K562 (cell line): Measurements from ENCODE around the gene GPX7. TPM values are rescaled to one million over a fixed set of nuclear protein-coding genes. Genes with fewer than 3 reads are reported as not detected.

ENCODE experiments used
- ADNP ChIP-seq: fragments of 200-800 bp; sonication (Bioruptor generic); IDR thresholded peaks from 2 replicates; pipeline ENCODE4 v1.6.1; 2016; ENCODE audit warnings: missing genetic modification characterization, missing compliant biosample characterization
- ARID4B ChIP-seq: sonication (generic); formaldehyde crosslinking; IDR thresholded peaks from 2 replicates; pipeline ENCODE4 v1.8.0; 2022; ENCODE audit warnings: mild to moderate bottlenecking, missing genetic modification reagents
- BRD4 ChIP-seq: fragments of 200-600 bp; sonication (generic); IDR thresholded peaks from 2 replicates; pipeline ENCODE4 v1.6.1; 2017; ENCODE audit warnings: inconsistent platforms
- CHD2 ChIP-seq: IDR thresholded peaks from 2 replicates; pipeline ENCODE4 v1.6.1; 2011; ENCODE audit warnings: low read depth, low read length
- FUS ChIP-seq: fragments of 200-400 bp; formaldehyde crosslinking; optimal IDR thresholded peaks from 2 replicates; pipeline ENCODE3; 2017; ENCODE audit warnings: low read depth, low read length
- GABPB2 ChIP-seq: fragments of 250-450 bp; sonication (Bioruptor Pico); conservative IDR thresholded peaks from 2 replicates; pipeline ENCODE4 v1.5.1; 2021; ENCODE audit warnings: mild to moderate bottlenecking
- HDAC2 ChIP-seq: fragments of 450-650 bp; IDR thresholded peaks from 2 replicates; pipeline ENCODE4 v1.6.1; 2016; ENCODE audit warnings: mild to moderate bottlenecking
- HMBOX1 ChIP-seq: sonication (generic); IDR thresholded peaks from 2 replicates; pipeline ENCODE4 v1.6.1; 2016
- JUND ChIP-seq, 2 experiments: IDR thresholded peaks; 2 replicates in 1 of 2; 3 replicates in 1 of 2; pipeline ENCODE4 v1.6.1; 2011; ENCODE audit warnings: borderline replicate concordance in 2 of 2, low read depth in 2 of 2, low read length in 2 of 2, improper control_type of control experiment in 1 of 2, missing biosample characterization in 1 of 2, missing genetic modification characterization in 1 of 2, missing genetic modification reagents in 1 of 2
- KDM1A ChIP-seq, 2 experiments: fragments of 450-650 bp; IDR thresholded peaks; 2 replicates each; pipeline ENCODE4 v1.6.1; 2016; ENCODE audit warnings: mild to moderate bottlenecking in 2 of 2
- MAFF ChIP-seq: IDR thresholded peaks from 2 replicates; pipeline ENCODE4 v1.6.1; 2012; ENCODE audit warnings: low read length, improper control_type of control experiment
- NELFE ChIP-seq: IDR thresholded peaks from 2 replicates; pipeline ENCODE4 v1.6.1; 2011; ENCODE audit warnings: mild to moderate bottlenecking; ENCODE audit not compliant: insufficient read depth, insufficient read length
- NR2F6 ChIP-seq: fragments of 450-650 bp; formaldehyde crosslinking; IDR thresholded peaks from 2 replicates; pipeline ENCODE4 v1.4.0; 2020; ENCODE audit warnings: mild to moderate bottlenecking
- NR4A1 ChIP-seq, 2 experiments: fragments of 250-450 bp in 1 of 2; fragments of 450-650 bp in 1 of 2; sonication (Bioruptor Pico) in 1 of 2; IDR thresholded peaks; 2 replicates each; pipeline versions ENCODE4 v1.4.0 to v1.6.1; 2016 to 2020; ENCODE audit warnings: mild to moderate bottlenecking in 2 of 2, missing compliant biosample characterization in 1 of 2, missing genetic modification characterization in 1 of 2, moderate library complexity in 1 of 2
- OTX1 ChIP-seq: fragments of 450-650 bp; formaldehyde crosslinking; IDR thresholded peaks from 2 replicates; pipeline ENCODE4 v1.4.0; 2022; ENCODE audit warnings: mild to moderate bottlenecking
- POLR2G ChIP-seq: fragments of 200-400 bp; formaldehyde crosslinking; IDR thresholded peaks from 2 replicates; pipeline ENCODE4 v1.6.1; 2017; ENCODE audit warnings: low read depth, mild to moderate bottlenecking, antibody characterized with exemption, low read length, moderate library complexity
- THAP12 ChIP-seq: fragments of 250-450 bp; sonication (Bioruptor Pico); IDR thresholded peaks from 2 replicates; pipeline ENCODE4 v1.9.0; 2021; ENCODE audit warnings: mild to moderate bottlenecking, inconsistent platforms
- ZFP30 ChIP-seq: fragments of 250-450 bp; sonication (Bioruptor Pico); IDR thresholded peaks from 2 replicates; pipeline ENCODE4 v1.8.0; 2022; ENCODE audit warnings: moderate library complexity, mild to moderate bottlenecking, inconsistent platforms, borderline replicate concordance
- ZNF217 ChIP-seq: sonication (generic); formaldehyde crosslinking; IDR thresholded peaks from 2 replicates; pipeline ENCODE4 v1.8.0; 2022; ENCODE audit warnings: mild to moderate bottlenecking, missing genetic modification reagents
- ZNF41 ChIP-seq: fragments of 250-450 bp; sonication (Bioruptor Pico); conservative IDR thresholded peaks from 2 replicates; pipeline ENCODE4 v1.4.0; 2020; ENCODE audit warnings: mild to moderate bottlenecking
- ZNF699 ChIP-seq: fragments of 250-450 bp; sonication (Bioruptor Pico); IDR thresholded peaks from 2 replicates; pipeline ENCODE4 v1.8.0; 2021; ENCODE audit warnings: mild to moderate bottlenecking, moderate library complexity; ENCODE audit not compliant: insufficient replicate concordance
- ZZZ3 ChIP-seq: fragments of 450-650 bp; IDR thresholded peaks from 2 replicates; pipeline ENCODE4 v1.6.1; 2016; ENCODE audit warnings: antibody characterized with exemption, mild to moderate bottlenecking, moderate library complexity
- polyA plus RNA-seq, 8 experiments: library from polyadenylated mRNA; depleted of rRNA in 4 of 8; stranded (reverse) in 5 of 8; unstranded in 3 of 8; fragments of >200 nt; fragmentation: Nextera tagmentation in 2 of 8; fragmentation: Illumina TruSeq in 1 of 8; extraction: Ambion mirVana in 2 of 8; extraction: Trizol in 1 of 8; gene quantifications; 2 replicates each; pipeline versions ENCODE4 v1.2.1 to v1.2.3, GENCODE V29; 2011 to 2014; ENCODE audit warnings: inconsistent platforms in 1 of 8, missing spikeins in 1 of 8
- total RNA-seq, 7 experiments: library from RNA; depleted of rRNA in 6 of 7; stranded (reverse); fragments of >200 nt in 6 of 7; fragmentation: Illumina TruSeq in 2 of 7; extraction: Trizol in 2 of 7; gene quantifications; 2 replicates each; pipeline versions ENCODE4 v1.2.1 to v1.2.3, GENCODE V29; 2011 to 2021; ENCODE audit warnings: low replicate concordance in 1 of 7

Gene GPX7
- total and polyA plus RNA-seq, 9 of the 15 experiments (the other 6 are each of a cell fraction or from before 2014, with no cell fraction given): 0.08 TPM; not detected in 8

- no peak for TF ChIP-seq ZZZ3
- no peak for TF ChIP-seq MAFF
- no peak for TF ChIP-seq ZNF41 (CRISPR knock-in tag)
- TF ChIP-seq JUND (IDR thresholded peaks at IDR 0.05; ENCODE audit: borderline replicate concordance, low read depth, low read length): peak; percentile 90
- TF ChIP-seq JUND (tag; IDR thresholded peaks at IDR 0.05; ENCODE audit: borderline replicate concordance, low read depth, low read length): peak; percentile 94; the same call in 2 of the 3 replicates
- TF ChIP-seq ARID4B (CRISPR knock-in tag): no peak
- no peak for TF ChIP-seq FUS
- TF ChIP-seq POLR2G: no peak
- TF ChIP-seq BRD4: no peak
- no peak for TF ChIP-seq CHD2
- no peak for TF ChIP-seq ZNF699 (CRISPR knock-in tag)
- no peak for TF ChIP-seq NR4A1 (CRISPR knock-in tag; IDR thresholded peaks at IDR 0.05)
- TF ChIP-seq NR4A1 (tag; IDR thresholded peaks at IDR 0.05): no peak
- TF ChIP-seq NR2F6 (CRISPR knock-in tag): no peak
- 0 out of 2 replicates have a peak, but pooled peaks have one; percentile 29 for TF ChIP-seq HDAC2
- TF ChIP-seq OTX1: no peak
- TF ChIP-seq ZFP30 (CRISPR knock-in tag): no peak
- TF ChIP-seq GABPB2 (CRISPR knock-in tag): no peak
- TF ChIP-seq ZNF217 (CRISPR knock-in tag): no peak
- TF ChIP-seq HMBOX1: no peak
- TF ChIP-seq KDM1A (IDR thresholded peaks at IDR 0.05): peak; percentile 87 to 89
- TF ChIP-seq ADNP: 0 out of 2 replicates have a peak, but pooled peaks have one; percentile 25
- TF ChIP-seq THAP12: no peak
- no peak for TF ChIP-seq NELFE
Observed at GRCh38 chr1:52574594-52574993, 27.6 kb upstream of the GPX7 start (continued).
